Hepatocyte (in vitro differentiated cells): ENCODE measurements around the gene CMTM8. TPM values are rescaled to one million over a fixed set of nuclear protein-coding genes. Genes with fewer than 3 reads are reported as not detected.

ENCODE experiments used
- DNase-seq: peaks from one replicate; pipeline ENCODE4 v3.0.0-alpha.2; 2016; ENCODE audit warnings: low spot score
- H2AFZ ChIP-seq: fragments of 200-600 bp; sonication (generic); 2 replicates; pipeline ENCODE4 v1.6.0; 2016; ENCODE audit warnings: antibody characterized with exemption, mild to moderate bottlenecking
- H3K27ac ChIP-seq: fragments of 200-600 bp; sonication (generic); 2 replicates; pipeline ENCODE4 v1.5.1; 2016; ENCODE audit warnings: mild to moderate bottlenecking
- H3K27me3 ChIP-seq: fragments of 200-600 bp; sonication (generic); 2 replicates; pipeline ENCODE4 v1.6.1; 2016
- H3K36me3 ChIP-seq: fragments of 200-600 bp; sonication (generic); replicated peaks from 2 replicates; pipeline ENCODE4 v1.5.1; 2016; ENCODE audit warnings: low read depth; ENCODE audit not compliant: insufficient read depth
- H3K4me1 ChIP-seq: fragments of 200-600 bp; sonication (generic); 2 replicates; pipeline ENCODE4 v1.5.1; 2016; ENCODE audit warnings: mild to moderate bottlenecking, moderate library complexity; ENCODE audit not compliant: insufficient read depth
- H3K4me2 ChIP-seq: fragments of 200-600 bp; sonication (generic); 2 replicates; pipeline ENCODE4 v1.6.0; 2016
- H3K4me3 ChIP-seq: fragments of 200-600 bp; sonication (generic); 2 replicates; pipeline ENCODE4 v1.5.1; 2016; ENCODE audit warnings: mild to moderate bottlenecking
- H3K79me2 ChIP-seq: fragments of 200-600 bp; sonication (generic); 2 replicates; pipeline ENCODE4 v1.6.0; 2017; ENCODE audit warnings: mild to moderate bottlenecking
- H3K9me2 ChIP-seq: fragments of 200-600 bp; sonication (generic); replicated peaks from 2 replicates; pipeline ENCODE4 v1.6.0; 2017; ENCODE audit warnings: mild to moderate bottlenecking; ENCODE audit not compliant: insufficient read depth
- H3K9me3 ChIP-seq: fragments of 200-600 bp; sonication (generic); 2 replicates; pipeline ENCODE4 v1.5.1; 2016; ENCODE audit warnings: low read depth, mild to moderate bottlenecking
- H4K20me1 ChIP-seq: fragments of 200-600 bp; sonication (generic); 2 replicates; pipeline ENCODE4 v1.6.0; 2016; ENCODE audit warnings: mild to moderate bottlenecking; ENCODE audit not compliant: insufficient read depth, poor library complexity, severe bottlenecking
- EZH2 ChIP-seq: fragments of 200-600 bp; sonication (generic); IDR thresholded peaks from 2 replicates; pipeline ENCODE4 v1.6.1; 2016; ENCODE audit warnings: antibody characterized with exemption, mild to moderate bottlenecking, borderline replicate concordance
- EZH2phosphoT487 ChIP-seq: fragments of 200-600 bp; sonication (generic); IDR thresholded peaks from one replicate; pipeline ENCODE4 v1.6.1; 2018; ENCODE audit warnings: antibody characterized with exemption, mild to moderate bottlenecking, low read depth, moderate library complexity; ENCODE audit not compliant: unreplicated experiment, severe bottlenecking
- WGBS: methylation state at CpG from one replicate; pipeline ENCODE4 v1.1.6; 2016; ENCODE audit warnings: low lambda C conversion rate; ENCODE audit errors: missing lambda C conversion rate; 5-methylcytosine and 5-hydroxymethylcytosine counted together
- polyA plus RNA-seq: library from polyadenylated mRNA; unstranded; fragments of >200 nt; fragmentation: Nextera tagmentation; extraction: Ambion mirVana; gene quantifications from 2 replicates; pipeline ENCODE4 v1.2.1, GENCODE V29; 2016
- total RNA-seq: library from RNA; depleted of rRNA; stranded (reverse); fragments of >200 nt; gene quantifications from 2 replicates; pipeline ENCODE4 v1.2.3, GENCODE V29; 2014
- TF ChIP-seq, protein P1 (sequence below): fragments of 200-600 bp; sonication (generic); IDR thresholded peaks from 2 replicates; pipeline ENCODE4 v1.5.1; 2016; ENCODE audit warnings: antibody characterized with exemption, mild to moderate bottlenecking; ENCODE audit not compliant: poor library complexity

Gene CMTM8
- total and polyA plus RNA-seq, 2 experiments from 2014 or later, result 20.7 to 34.1 TPM

GRCh38 chr3:32305361-32305876, 66.9 kb downstream of the CMTM8 start:
- Histone ChIP-seq H3K4me3 (no peak overlapping the region), H4K20me1 (no peaks in the 10 kb centered on the region), H3K9me3 (no peaks in the 10 kb centered on the region), H3K27ac (peak overlapping the region; percentile 60), H3K4me2 (peak overlapping the region; percentile 30), H3K9me2 (no peaks in the 10 kb centered on the region), H3K27me3 (no peaks in the 10 kb centered on the region), H3K79me2 (peaks cover 29% of the 10 kb centered on the region), H3K36me3 (no peaks in the 10 kb centered on the region), H3K4me1 (peaks cover 35% of the 10 kb centered on the region), H2AFZ (no peak overlapping the region)
- TF ChIP-seq EZH2 (no peak), EZH2phosphoT487 (no peak)
- TF ChIP-seq, protein P1, sequence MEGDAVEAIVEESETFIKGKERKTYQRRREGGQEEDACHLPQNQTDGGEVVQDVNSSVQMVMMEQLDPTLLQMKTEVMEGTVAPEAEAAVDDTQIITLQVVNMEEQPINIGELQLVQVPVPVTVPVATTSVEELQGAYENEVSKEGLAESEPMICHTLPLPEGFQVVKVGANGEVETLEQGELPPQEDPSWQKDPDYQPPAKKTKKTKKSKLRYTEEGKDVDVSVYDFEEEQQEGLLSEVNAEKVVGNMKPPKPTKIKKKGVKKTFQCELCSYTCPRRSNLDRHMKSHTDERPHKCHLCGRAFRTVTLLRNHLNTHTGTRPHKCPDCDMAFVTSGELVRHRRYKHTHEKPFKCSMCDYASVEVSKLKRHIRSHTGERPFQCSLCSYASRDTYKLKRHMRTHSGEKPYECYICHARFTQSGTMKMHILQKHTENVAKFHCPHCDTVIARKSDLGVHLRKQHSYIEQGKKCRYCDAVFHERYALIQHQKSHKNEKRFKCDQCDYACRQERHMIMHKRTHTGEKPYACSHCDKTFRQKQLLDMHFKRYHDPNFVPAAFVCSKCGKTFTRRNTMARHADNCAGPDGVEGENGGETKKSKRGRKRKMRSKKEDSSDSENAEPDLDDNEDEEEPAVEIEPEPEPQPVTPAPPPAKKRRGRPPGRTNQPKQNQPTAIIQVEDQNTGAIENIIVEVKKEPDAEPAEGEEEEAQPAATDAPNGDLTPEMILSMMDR, result no peak
- no peak for DNase-seq
- 92% methylated on average over 2 of the region's 2 CpGs for WGBS

DNA sequence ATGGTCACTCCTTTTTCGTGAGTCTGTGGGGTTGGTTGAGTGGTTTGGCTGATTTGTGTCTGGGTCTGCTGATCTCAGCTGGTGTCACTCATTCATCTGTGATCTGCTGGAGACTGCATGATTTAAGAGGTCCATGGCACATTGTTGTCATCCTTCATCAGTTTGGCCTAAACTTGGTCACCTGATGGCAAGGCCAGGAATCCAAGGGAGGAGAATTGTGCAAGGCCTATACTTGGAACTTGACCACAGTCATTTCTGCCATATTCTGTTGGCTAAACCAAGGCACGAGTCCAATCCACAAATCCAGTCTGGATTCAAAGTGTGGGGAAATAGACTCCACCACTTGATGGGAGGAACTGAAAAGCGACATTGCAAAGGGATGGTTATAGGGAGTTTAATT, 67.6 kb downstream of the CMTM8 start:
- H3K9me2 ChIP-seq, result no peaks in the 10 kb centered on the region
- H3K36me3 ChIP-seq, result no peaks in the 10 kb centered on the region
- no peak overlapping the region for H3K4me2 ChIP-seq
- no peak overlapping the region for H3K4me3 ChIP-seq
- H3K27ac ChIP-seq, result peak overlapping the region; percentile 60
- H4K20me1 ChIP-seq, result no peaks in the 10 kb centered on the region
- no peaks in the 10 kb centered on the region for H3K27me3 ChIP-seq
- peaks cover 35% of the 10 kb centered on the region for H3K4me1 ChIP-seq
- H3K9me3 ChIP-seq, result no peaks in the 10 kb centered on the region
- WGBS, result 99% methylated on average over 3 of the region's 3 CpGs
- H3K79me2 ChIP-seq, result peaks cover 33% of the 10 kb centered on the region
- no peak for DNase-seq
- H2AFZ ChIP-seq, result no peak overlapping the region
- TF ChIP-seq, protein P1, result no peak
- TF ChIP-seq EZH2 (no peak), EZH2phosphoT487 (no peak)

DNA sequence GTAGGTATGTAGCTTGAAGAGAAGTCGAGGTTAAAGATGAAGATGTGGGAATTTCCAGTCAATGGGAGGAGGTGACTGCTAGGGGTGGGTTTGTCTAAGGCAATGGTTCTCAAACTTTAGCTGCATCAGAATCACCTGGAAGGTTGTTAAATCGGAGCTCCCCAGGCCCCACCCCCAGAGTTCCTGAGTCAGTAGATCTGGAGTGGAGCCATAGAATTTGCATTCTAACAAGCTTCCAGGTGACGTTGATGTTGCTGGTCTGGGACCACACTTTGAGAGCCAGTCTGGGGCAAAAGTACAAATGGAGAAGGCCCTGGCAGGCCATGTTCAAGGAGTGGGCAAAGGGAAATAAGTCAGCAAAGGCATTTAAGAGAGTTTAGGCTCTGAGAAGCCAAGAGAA, 69.1 kb downstream of the CMTM8 start:
- peaks cover 35% of the 10 kb centered on the region for H3K79me2 ChIP-seq
- H3K4me3 ChIP-seq, result no peak overlapping the region
- no peak for TF ChIP-seq EZH2
- no peak for TF ChIP-seq EZH2phosphoT487
- no peaks in the 10 kb centered on the region for H3K27me3 ChIP-seq
- H3K4me1 ChIP-seq, result peaks cover 31% of the 10 kb centered on the region
- no peak overlapping the region for H3K4me2 ChIP-seq
- H3K9me2 ChIP-seq, result no peaks in the 10 kb centered on the region
- H3K27ac ChIP-seq, result no peak overlapping the region
- H3K36me3 ChIP-seq, result no peaks in the 10 kb centered on the region
- no peaks in the 10 kb centered on the region for H4K20me1 ChIP-seq
- no peak overlapping the region for H2AFZ ChIP-seq
- 78% methylated on average over 3 of the region's 3 CpGs for WGBS
- H3K9me3 ChIP-seq, result no peaks in the 10 kb centered on the region
- no peak for DNase-seq

DNA sequence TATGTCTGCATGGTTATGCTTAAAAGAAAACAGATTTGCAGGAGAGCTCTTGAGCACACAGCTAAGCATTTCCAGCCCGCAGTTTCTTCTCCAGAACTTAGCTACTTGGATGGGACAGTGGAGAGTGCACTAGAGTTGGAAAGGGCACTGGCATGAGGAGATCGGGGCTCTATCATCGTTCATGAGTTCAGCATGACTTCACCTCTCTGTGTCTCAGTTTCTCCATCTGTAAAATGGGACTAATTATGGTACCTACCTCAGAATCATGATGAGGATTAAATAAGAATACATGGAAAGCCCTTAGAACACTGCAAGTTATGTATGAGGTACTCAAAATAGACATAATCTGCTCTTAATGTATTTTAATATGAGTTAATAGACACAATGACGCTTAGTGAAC, 69.9 kb downstream of the CMTM8 start:
- no peaks in the 10 kb centered on the region for H3K9me2 ChIP-seq
- no peaks in the 10 kb centered on the region for H3K36me3 ChIP-seq
- H3K4me3 ChIP-seq, result no peak overlapping the region
- H2AFZ ChIP-seq, result no peak overlapping the region
- H3K27me3 ChIP-seq, result no peaks in the 10 kb centered on the region
- H3K4me2 ChIP-seq, result no peak overlapping the region
- no peak for DNase-seq
- H3K79me2 ChIP-seq, result peaks cover 38% of the 10 kb centered on the region
- H3K9me3 ChIP-seq, result no peaks in the 10 kb centered on the region
- TF ChIP-seq, protein P1, result no peak
- TF ChIP-seq EZH2 (no peak), EZH2phosphoT487 (no peak)
- 96% methylated on average over 4 of the region's 4 CpGs for WGBS
- H3K27ac ChIP-seq, result no peak overlapping the region
- H4K20me1 ChIP-seq, result no peaks in the 10 kb centered on the region
- H3K4me1 ChIP-seq, result peaks cover 23% of the 10 kb centered on the region
